GM18508 (cell line): ENCODE measurements around the gene CHST1.

ENCODE experiments used
- ATAC-seq: cut with Tn5 transposase; IDR thresholded peaks from one replicate; pipeline ENCODE4 v1.9.1; 2021; ENCODE audit warnings: moderate number of reproducible peaks; ENCODE audit not compliant: insufficient read depth, unreplicated experiment

CHST1 gene

DNA sequence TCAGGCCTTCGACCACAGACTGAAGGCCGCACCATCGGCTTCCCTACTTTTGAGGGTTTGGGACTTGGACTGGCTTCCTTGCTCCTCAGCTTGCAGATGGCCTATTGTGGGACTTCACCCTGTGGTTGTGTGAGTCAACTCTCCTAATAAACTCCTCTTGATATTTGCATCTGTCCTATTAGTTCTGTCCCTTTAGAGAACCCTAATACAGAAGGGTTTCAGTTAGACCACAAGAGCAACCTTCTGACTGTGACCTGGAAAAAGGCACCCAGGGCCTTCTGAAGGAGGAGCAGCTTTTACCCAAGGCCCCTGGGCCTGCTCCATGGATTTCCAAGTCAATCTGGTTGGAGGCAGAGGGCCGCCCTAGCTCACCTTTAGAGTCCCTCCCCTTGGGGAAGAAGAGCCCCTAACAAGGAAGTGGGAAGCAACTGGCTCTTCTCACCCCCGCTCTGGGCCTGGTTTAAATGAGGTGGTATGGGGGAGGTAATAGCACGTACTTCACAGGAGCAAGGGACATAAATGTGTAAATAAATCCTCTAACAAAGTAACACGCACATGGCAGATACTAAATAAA, 11.2 kb upstream of the CHST1 start:
- peak; percentile 77 for ATAC-seq

DNA sequence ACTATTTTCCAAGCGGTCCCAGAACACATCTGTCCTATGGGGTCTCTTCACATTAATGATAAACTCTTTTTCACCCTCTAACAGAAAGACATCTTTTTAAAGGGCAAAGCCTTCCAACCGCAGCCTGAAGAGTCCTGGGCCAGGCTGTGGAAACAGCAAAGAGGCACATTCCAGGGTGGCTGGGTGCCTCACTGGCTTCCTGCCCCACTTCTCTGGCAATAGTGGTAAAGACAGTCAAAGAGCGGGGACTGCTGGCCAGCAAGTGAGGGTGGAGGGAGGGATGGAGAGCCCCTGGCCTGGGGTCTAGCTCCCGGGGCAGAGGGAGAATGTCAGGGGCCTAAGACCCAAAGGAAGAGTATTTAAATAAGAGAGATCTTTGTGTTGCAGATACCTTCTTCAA, 10.2 kb upstream of the CHST1 start:
- no peak for ATAC-seq

DNA sequence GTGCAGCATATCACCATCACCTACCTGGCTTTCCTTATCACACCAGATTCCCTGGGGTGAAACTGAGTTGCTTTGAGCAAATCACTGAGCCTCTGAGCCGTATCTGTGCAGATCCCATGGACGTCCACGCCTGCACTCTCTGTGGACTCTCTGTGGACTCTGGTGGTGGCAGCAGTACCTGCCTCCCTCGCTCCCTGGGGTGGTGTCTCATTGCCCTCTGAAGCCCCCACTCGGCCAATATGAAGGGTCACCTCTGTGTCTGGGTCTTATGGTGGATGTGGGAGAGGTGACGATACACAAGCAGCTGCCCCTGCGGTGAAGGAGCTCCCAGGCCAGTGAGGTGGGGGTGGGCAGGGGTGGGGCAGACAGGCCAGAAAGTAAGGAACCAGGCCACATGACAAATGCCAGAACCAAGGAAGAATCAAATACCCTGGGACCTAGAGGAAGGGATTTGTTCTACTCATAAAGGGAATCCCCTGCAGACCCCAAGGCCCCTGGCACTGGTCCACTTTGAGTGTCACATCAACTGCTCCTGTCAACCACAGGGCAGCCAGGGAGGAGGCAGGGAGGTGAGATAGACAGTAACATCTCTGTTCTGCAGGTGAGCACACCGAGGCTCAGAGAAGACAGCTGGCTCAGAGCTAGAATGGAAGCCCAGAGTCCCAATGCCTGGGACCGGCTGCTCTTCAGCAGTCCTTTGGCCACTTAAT, 9.2 kb upstream of the CHST1 start:
- ATAC-seq = no peak

DNA sequence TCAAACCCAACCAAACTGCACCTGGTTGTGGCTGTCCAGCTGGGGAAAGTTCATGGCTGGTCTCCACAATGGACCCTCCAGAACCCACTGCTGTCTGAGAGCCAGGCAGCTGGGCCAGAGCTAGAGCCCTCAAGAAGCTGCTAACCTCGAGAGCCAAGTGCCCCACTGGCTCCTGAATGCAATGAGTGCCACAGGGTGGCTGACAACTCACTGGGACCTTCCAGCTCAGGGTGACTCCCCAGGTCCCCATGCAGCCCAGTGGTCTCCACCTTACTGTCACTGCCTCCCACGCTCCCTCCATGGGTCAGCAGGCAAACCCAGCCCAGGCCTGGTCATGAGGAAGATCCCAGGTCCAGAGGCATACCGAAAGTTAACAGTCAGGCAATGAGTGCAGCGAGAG, 8.0 kb upstream of the CHST1 start:
- ATAC-seq = no peak

DNA sequence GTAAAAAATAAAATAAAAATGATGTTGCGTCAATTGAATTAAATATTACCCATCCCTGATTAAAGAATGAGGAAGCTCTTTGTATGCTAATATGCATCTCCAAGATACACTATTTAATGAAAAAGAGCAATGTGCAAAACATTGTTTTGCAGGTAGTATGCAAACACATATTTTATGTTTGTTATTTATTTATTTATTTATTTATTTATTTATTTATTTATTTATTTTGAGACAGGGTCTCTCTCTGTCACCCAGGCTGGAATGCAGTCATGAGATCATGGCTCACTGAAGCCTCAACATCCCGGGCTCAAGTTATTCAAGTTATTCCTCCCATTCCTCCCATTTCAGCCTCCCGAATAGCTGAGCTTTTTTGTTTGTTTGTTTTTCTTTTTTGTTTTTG, 7.2 kb upstream of the CHST1 start:
- ATAC-seq = no peak

DNA sequence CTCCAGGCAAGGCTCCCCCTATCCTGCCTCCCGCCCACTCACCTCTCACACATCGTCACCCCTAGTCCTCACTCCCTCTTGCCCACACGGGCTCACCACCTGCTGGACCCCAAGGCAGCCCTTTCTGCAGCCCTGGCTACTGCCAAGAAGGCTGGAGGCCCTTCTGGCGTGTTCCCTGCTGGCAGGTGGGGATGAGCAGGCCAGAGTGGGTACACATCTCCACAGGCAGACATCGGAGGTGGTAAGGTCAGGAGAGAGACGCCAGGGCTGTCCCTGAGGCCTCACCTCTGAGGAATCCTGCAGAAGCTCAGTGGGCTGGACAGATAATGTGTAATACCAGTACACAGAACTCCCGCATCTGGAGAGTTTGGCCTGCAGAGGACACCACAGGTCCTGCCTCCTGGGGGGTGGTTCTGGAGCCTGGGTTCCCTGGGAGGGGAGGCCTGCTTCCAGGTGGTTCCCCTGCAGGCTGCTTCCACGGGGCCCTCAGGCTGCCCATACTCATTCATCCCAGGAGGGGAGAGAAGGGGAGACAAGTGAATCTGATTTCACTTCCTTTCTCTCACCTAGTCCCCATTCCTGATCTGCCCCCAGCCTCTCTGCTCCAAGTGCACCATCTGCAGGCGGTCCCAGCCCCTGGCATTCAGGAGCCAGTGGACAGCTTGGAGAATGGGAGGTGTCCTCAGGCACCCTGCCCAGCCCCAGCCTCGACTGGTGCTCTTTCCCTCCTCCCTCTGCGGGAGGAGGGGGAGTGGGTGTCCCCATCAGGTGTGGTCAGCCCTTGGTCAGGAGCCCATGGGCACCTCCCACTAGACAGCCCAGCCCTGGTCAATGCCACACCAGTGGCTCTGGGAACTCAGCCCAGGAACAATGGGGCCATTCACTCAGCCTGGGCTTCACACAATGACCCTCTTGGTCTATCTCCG, 6.1 kb upstream of the CHST1 start:
- ATAC-seq = no peak

DNA sequence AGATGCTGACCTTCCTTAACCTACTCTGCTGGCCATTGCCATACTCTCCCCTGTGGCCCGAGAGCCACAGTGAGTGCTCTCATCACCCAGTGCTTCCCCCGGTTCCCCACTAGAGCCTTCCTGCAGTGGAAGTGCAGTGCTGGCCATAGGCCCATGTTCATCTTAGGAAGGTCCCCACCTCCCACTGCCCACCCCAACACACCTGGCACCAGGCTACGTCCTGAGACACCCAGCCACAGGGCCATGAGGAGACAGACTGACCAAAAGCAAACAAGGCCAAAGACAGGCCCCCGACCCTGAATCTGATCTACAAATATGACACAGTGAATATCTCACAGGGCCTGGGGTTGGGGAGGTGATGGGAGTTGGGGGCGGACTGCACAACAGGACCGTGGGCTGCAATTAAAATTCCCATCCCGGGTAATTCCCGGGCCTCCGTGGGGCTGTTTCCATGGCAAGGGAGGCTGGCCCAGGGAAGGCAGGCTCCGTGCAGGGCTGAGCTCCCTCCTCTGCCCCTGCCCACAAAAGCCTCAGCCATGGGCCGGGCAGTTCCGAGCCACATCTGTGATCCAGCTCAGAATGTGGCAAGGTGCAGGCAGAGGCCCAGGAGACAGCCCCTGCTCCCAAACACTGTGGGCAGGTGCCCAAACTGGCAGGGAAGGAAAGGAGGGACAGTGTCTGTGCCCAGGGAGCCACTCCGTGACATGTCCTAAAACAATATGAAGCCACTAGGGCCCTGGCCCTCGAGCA, 5.1 kb upstream of the CHST1 start:
- ATAC-seq = no peak

DNA sequence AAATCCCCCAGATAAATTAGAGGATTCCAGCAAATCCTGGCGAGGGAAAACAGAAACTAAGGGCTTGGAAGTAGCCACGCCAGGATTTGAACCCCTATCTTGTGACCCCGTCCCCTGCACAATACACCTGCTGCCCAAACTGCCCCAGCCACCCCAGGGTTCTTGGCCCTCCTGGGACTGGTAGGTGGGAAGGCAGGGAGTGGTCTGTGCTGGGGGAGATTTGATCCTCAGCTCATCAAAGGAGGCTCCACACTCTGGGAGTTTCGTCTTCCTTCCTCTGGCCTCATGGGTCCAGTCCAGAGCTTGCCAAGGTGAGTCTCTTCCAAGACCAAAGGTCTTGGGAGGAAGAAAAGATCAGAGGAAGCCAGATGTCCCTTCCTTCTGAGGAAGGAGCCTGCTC, 4.5 kb upstream of the CHST1 start:
- ATAC-seq = no peak

DNA sequence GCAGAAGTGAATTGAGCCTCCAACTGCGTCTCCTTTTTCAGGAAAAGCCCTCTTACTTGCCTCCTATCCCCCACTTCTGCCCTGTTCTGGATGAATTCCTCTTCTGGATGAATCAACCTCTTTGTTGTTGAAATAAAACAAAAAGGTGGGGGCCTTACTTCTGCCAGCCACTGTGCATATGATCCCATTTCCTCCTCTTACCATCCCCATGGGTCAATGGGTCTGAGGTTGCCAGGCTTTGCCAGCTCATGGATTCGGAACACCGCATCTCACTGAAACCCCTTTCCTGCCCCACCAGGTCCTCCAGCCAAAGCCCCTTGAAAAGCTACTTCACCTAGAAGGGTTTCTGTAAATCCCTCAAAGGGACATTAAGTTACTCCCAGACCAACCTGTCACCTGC, 3.7 kb upstream of the CHST1 start:
- no peak for ATAC-seq

DNA sequence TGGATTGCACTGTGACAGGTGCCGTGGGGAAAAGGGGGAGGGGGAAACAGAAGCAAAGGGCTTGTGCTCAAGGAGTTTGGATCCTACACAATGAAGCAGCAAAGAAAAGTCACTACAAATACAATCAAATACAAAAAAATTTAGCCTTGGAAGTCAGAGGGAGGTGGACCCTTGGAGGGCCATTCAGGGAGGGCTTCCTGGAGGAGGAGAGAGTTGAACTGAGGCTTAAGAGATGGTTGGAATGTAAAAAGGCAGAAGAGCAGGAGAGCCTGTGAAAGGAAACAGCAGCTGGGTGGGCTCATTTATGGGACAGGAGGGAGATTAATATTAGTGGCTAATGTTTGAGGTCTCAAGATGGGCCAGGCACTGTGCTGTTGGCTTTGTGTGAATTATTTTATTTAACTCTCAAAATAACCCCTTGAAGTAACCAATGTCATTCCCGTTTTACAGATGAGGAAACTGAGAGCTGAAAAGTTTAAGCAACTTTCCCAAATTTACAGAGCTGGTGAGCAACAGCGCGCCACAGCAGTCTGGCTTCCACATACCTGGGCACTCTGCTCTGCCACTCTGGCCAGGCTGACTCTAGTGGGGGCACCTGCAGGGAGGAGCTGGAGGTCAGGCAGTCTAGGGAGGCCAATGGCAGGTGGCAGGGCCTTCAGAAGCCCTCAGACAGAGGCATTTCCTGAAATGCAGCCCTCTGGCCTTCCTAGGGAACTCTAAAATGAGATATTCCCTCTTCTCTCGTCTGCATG, 2.7 kb upstream of the CHST1 start:
- ATAC-seq = no peak

DNA sequence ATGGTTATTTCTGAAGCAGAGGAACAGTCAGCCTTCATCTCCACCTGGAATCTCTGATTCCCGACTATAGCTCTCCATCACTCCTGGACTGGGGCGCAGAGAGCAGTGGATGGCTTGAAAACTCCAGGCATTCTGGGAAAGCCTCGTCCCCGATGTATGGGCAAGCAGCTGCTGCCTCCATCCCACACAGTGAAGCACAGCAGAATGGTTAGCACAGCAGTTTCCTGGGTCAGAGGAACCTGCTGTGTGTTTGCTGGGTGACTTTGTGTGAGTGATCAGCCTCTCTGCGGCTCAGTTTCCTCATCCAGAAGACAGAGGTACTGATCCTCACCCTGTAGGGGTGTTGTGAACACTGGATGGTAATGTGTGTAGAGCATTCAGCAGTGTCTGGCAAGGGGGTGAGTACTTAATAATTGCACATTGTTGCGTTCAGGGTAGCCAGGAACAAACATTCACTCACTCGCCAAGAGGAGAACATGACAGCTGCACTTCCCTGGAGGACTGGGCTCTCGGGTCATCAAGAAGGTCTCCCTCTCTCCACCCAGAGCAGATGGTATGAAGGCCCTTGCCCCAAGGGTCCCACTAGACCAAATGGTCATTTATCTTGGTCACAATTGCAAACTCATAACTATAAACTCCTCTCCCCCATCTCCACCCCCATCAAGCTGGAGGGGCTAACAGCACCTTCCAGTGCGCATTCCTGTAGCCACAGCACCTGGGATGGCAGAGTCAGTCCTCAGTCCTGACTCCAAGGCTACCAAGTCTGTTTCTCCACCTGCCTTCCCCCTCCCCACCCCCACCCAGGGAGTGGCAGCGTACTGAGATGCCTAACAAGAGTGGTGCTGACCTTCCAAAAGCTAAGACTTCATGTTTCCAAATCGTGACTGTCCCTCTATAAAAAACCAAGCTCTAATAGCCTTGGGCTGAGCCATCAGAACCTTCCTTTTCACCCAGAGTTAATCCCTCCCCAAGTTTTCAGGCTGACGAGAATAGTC, 1.5 kb upstream of the CHST1 start:
- ATAC-seq = no peak

DNA sequence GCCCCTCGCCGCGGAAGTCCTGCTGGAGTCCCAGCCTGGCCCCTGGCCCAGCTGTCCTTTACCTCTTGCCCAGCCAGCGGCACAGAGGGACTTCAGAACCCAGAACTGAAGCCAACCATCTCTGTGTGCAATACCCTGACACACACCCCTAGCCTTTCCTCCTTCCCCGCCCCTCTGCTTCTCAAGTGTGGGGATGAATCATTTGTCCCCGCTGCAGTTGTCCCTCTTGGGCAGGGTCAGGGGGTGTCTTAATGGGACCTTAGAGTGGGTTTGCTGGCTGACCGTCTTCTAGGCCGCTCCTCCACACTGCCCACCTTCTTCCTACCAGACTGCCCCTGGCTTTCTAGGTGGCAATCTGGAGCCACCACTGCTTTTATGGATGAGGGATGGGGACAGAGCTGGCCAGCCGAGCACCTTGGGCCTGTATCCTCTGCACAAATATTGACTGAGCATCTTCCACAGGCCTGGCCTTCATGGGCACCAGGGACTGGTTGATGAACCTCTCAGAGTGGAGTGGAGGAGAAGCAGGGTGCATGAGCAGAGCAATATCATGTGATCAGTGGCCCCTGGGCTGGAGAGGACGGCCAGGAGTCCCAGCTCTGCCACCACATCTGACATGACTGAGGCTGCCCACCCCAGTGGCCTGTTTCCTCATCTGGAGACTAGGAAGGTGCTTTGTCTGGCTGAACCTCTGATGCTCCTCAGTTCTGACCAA, 668 bp upstream of the CHST1 start:
- no peak for ATAC-seq

DNA sequence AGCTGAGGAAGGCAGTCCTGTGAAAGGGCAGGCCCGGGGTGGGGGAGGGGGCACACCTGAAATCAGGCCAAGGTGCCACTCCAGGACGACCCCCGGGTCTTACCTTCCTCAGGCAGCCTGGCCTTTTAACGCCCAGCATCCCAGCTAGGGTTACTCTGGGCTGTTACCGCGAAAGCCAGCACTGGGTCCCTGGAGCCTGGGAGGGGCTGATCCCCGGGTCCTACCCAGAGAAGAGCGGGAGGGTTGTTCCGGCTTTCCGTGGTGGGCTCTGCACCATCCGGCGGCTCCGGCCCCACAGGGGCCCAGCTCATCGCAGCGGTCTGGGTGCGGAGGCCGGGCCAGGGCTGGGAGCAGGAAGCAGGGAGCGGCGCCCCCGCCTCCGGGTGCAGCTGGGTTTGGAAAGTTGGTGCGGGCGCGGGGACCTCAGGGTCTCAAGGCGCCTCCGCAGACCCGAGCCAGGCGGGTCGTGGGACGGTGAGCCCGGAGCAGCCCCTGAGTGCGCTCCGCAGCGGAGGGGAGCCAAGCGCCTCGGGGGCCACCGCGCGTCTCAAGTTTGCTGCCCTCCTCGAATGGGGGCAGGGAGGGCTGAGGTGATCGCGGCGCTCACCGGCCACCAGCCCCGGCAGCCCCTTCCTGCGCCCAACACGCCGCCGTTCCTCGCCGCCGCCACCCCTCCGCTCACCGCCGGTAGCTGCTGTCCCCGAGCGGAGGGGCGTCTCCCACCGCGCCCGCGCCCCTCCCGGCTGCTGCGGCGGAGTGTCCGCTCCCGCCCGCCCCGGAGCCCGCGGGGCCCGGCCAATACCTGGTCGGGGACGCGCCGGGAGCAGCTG, 831 bp downstream of the CHST1 start:
- ATAC-seq = no peak

DNA sequence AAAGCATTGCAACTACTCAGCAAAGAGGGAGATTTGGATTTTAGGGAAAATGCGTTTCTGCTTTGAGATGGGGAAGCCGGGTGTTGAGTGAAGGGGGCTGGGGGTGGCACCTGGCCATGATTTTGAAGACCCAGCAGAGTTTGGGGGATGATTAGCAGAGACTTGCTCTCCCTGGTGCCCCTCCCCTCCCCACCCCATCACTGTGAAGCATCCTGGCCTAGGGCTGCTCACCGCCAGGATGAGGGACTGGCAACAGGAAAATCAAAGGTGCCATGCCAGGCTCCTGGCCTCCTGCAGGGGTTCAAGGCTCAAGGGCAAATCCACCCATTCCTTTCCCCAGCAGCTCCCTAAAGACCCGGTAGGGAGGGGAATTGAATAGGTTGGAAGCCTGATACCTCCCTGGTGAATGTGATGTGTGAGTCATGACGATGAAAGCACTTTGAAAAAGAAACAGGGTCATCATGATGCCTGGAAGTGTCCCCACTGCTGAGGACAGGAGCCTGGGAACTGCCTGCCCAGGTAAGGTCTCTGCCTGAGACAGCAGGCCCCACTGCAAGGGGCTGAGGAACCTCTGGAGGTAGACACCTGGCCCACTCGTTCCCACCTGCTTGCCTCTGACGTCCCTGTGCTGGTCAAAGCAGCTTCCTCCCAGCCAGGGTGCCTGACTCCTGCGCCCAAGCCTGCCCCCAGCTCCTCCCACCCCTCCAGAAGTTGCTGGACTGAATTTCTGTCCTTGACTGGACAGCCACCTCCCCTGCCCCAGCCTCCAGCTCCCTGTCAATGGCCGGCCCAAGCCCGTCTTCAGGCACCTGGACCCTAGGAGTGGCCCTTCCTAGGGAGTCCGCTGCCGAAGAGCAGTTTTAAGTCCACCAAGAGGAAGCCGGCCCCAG, 1.7 kb downstream of the CHST1 start:
- ATAC-seq = no peak

DNA sequence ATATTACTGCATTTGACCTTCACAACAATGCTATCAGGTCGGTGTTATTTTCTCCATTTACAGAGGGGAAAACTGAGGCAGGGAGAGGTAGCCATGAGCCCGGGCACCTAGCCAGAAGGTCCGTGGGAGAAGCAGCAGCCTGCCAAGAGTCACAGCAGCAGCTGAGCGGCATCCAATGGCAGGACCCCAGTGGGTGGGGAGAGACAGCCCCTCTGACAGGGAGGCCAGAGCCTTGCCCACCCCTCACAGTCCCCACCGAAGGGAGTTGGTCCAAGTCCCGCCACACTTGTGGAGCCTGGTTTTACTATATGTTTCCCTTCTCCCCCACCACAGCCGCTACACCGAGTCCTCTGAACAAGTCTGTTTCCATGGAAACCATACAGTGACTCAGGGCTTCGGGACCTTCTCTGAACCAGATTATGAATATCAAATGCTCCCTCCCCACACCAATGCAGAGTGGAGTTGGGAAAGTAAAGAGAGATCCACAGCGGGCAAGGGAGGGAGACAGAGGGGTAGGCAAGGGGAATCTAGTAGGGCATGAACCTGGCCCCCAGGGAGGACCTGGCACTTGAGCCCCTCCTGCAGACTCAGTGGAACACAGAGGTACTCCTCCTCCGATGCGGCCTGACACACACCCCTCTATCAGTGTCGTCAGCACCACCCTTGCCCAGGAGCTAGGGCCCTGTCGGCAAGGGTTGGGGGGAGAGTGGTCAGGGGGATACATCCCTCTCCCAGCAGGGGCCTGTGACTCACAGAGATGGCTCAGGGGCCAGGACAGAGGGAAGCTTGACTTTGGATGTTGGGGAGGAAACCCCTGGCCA, 2.5 kb downstream of the CHST1 start:
- ATAC-seq = no peak
